Stimulated activated CD8-positive, alpha-beta memory T cell treated with anti-CD3 and anti-CD28 coated beads, Interleukin-12 subunit alpha, Interleukin-12 subunit beta, amount 100 ng/mL, for 1 hour (primary cell): ENCODE measurements around the gene IPO13.
A peak's percentile ranks its signal among the peaks of the same experiment; 100 is the strongest.

Experiments used
- DNase-seq: peaks from one replicate; pipeline ENCODE4 v3.0.0-alpha.2; 2020; ENCODE audit warnings: low read depth

Gene IPO13

DNA sequence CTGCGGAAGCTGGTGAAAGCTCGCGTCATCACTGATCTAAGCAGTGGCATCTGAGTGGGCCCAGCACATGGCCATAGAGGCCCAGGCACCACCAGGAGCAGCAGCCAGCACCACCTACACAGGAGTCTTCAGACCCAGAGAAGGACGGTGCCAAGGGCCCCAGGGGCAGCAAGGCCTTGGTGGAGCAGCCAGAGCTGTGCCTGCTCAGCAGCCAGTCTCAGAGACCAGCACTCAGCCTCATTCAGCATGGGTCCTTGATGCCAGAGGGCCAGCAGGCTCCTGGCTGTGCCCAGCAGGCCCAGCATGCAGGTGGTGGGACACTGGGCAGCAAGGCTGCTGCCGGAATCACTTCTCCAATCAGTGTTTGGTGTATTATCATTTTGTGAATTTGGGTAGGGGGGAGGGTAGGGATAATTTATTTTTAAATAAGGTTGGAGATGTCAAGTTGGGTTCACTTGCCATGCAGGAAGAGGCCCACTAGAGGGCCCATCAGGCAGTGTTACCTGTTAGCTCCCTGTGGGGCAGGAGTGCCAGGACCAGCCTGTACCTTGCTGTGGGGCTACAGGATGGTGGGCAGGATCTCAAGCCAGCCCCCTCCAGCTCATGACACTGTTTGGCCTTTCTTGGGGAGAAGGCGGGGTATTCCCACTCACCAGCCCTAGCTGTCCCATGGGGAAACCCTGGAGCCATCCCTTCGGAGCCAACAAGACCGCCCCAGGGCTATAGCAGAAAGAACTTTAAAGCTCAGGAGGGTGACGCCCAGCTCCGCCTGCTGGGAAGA lies 16.4 kb upstream of the IPO13 start:
- no peak for DNase-seq

DNA sequence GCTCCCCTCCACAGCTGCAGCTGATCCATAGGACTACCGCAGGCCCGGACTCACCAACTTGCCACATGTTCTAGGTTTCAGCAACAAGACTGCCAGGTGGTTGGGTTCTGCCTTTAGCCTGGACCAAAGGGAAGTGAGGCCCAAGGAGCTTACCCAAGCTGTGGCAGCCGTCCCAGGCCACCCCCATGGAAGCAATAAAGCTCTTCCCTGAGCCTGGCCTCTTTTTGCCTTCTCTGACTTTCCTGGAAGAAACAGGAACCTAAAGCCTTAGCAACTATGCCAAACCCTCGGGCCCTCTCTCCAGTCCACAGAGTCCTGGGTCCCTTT lies 15.8 kb upstream of the IPO13 start:
- DNase-seq: no peak

DNA sequence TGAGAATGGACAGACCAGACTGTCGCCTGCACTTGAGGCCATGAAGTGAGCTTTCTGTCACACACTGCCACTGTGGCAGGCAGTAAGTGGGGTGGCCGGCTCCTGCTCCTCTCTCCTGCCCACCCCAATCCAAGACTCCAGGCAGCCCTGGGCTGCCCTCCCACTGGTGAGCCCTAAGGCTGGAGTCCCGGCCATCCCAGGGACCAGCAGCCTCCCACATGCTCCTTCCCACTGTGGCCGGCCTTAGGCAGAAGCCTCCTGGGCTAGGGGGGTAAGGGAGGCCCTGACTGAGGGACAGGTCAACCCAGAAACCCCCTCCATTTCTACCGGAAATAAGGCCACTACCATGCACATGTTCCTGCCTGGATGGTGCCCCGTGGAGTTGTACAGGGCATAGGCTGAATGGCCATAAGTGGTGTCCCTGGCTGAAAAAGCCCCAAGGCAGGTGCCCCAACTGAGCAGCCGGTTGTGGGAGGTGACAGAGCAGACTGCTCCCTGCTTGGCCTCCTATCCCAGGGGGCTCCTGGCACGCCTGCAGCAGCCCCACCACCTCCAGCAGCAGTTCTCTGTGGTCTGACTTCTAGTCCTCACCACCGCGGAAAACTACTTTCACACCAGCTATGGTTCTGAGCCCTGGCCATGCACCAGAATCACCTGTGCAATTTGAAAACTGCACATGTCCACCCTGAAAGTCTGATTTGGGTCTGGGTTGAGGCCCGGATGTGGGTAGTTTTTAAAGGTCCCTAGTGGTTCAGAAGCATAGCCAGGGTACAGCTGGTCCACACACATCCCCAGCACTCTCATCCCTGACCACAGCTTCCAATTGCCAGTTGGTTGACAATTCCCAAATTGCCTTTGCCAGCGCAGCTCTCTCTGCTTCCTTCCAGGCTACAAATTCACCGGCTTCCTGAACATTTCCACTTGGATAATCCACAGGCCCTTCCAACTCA lies 14.8 kb upstream of the IPO13 start:
- DNase-seq: no peak

DNA sequence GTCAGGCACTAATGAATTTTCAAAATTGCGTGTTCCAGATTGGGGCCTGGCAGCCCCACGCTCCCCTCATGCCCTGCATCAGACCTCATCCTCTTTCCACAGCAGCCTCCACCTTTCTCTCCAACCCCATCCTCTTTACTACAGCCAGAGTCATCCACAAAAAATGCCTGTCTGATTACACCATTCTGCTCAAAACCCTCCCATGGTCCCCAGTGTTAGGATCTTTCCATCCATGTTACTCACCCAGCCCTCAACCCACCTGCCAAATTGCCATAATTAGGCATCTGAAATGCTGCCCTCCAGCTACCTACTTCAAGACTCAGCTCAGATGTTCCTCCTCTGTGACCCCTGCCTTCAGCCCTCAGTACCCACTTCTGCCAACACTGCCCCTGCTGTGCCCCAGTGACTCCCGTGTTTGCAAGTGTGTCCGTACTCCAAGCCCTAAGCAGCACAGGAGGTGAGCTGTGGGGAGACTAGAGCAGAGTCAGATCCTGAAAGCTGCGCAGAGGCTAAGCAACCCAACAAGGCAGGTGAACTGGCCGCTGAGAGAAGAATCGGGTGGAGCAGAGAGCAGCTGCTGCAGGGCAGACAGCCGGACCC lies 13.9 kb upstream of the IPO13 start:
- no peak for DNase-seq

DNA sequence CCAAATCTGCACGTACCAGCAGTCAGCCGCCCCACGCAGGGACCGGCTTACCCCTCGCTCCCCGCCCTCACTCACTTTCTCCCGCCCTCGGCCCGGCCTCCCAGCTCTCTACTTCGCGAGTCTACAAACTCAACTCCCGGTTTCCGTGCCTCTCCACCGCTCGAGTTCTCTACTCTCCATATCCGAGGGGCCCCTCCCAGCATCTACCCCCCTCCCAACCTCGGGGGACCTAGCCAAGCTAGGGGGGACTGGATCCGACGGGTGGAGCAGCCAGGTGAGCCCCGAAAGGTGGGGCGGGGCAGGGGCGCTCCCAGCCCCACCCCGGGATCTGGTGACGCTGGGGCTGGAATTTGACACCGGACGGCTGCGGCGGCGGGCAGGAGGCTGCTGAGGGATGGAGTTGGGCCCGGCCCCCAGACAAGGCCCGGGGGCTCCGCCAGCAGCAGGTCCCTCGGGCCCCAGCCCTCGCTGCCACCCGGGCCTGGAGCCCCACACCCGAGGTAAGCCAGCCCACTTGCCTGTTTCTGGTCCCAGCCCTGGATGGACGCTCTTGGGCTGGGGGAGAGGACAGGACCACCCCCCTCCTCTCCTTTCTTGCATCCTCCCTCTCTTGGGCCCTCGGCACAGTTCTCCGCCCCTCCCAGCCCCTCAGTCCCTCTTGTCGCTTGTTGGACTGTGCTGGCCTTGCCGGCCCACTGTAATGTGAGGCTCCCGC lies 13.2 kb upstream of the IPO13 start, which contains the start of gene ARTN:
Gene ARTN (plus strand): TSS at position 416 of the 715 bp plus-strand sequence. CDS start 1,856 bp downstream, outside the sequence.
- no peak for DNase-seq

DNA sequence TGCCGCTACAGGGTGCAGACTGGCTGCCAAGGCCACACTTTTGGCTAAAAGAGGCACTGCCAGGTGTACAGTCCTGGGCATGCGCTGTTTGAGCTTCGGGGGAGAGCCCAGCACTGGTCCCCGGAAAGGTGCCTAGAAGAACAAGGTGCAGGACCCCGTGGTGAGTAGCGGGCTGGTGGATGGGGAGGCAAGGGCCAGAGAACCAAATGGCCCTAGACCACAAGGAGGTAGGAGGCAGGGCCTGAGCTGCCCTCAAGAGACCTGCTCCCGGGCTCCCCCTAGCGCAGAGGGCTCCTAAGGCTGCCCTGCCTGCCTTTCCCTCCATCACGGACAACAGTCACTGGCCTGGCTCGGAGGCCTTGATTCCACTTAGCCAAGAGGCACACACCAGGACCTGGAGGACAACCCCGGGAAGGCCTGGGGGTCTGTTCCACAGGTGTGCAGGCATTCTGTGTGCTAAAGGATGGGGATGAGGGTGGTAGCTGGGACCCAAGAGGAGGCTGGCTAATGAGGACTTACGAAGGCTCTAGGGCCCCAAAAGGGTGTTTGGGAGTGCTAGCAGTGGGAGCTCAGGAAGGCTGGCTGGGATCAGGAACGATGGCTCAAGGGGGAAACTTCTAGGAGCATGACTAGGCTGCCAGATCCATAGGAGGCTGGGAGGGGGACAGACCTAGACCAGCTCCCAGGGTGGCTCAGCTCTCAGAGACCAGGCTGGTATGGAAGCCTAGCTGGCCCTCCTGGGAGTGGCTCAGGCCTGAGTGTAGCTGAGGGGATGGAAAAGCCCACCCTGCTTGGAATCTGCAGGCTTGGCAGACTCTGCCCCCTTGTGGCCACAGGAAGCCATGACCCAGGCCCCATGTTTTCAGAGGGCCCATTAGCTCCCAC lies 12.4 kb upstream of the IPO13 start:
- peak; percentile 32 for DNase-seq

DNA sequence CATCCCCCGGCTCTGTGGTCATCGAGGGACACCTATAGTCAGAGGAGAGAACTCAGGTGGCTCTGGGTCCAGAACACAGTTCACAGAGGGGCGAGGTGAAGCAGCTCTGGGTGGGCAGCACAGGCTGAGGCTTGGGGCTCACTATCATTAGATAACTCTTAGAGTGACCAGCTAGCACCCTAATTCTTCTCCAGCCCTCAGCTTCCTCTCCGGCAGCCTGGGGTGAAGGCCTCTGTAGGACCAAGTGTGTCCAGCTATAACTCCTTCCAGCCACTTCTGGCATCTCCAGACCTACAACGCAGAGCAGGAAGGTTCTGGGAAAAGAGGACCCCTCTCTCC lies 11.8 kb upstream of the IPO13 start:
- DNase-seq: no peak

DNA sequence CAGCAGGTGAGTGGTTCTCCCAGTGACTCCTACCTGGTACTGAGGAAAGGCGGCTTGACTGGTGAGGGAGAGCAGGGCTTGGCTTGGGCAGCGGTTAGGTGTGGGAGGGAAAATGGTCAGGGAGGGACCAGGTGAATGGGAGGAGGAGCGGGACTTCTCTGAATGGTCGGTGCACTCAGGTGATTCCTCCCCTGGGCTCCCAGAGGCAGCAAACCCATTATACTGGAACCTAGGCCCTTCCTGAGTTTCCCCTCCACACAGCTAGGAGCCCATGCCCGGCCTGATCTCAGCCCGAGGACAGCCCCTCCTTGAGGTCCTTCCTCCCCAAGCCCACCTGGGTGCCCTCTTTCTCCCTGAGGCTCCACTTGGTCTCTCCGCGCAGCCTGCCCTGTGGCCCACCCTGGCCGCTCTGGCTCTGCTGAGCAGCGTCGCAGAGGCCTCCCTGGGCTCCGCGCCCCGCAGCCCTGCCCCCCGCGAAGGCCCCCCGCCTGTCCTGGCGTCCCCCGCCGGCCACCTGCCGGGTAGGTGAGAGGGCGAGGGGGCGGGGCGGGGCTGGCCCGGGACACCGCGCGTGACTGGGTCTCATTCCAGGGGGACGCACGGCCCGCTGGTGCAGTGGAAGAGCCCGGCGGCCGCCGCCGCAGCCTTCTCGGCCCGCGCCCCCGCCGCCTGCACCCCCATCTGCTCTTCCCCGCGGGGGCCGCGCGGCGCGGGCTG lies 10.9 kb upstream of the IPO13 start:
- no peak for DNase-seq

DNA sequence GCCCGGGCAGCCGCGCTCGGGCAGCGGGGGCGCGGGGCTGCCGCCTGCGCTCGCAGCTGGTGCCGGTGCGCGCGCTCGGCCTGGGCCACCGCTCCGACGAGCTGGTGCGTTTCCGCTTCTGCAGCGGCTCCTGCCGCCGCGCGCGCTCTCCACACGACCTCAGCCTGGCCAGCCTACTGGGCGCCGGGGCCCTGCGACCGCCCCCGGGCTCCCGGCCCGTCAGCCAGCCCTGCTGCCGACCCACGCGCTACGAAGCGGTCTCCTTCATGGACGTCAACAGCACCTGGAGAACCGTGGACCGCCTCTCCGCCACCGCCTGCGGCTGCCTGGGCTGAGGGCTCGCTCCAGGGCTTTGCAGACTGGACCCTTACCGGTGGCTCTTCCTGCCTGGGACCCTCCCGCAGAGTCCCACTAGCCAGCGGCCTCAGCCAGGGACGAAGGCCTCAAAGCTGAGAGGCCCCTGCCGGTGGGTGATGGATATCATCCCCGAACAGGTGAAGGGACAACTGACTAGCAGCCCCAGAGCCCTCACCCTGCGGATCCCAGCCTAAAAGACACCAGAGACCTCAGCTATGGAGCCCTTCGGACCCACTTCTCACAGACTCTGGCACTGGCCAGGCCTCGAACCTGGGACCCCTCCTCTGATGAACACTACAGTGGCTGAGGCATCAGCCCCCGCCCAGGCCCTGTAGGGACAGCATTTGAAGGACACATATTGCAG lies 10.2 kb upstream of the IPO13 start:
- DNase-seq: no peak

DNA sequence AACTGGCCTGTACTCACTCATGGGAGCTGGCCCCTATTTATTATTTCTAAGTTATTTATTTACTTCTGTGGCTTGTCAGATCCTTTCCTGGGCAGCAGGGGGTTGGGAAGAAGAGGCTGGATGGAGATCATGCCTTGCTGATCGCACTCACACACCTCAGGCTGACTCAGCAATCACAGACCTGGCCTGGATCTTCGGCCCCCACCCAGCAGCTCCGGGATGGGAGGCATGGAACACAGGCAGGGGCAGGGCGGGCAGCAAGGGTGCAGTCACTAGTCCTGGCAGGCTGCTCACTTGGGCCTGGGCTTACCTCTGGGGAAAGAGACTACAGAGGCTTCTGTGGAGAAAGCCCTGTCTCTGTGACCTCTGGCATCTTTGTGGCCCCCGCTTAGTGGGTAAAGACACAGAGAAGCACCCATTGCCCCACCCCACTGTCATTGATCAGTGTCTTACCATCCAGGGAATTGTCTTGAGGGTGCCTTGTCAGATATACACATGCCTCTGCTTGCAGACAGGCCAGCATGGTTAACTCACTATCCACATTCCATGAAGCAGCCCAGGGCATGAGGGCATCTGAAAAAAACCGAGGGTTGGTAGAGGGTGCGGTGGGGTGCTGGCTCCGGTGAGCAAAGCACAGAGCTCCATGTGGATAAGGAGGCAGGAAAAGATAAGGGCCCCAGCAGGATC lies 9.4 kb upstream of the IPO13 start:
- DNase-seq: no peak

DNA sequence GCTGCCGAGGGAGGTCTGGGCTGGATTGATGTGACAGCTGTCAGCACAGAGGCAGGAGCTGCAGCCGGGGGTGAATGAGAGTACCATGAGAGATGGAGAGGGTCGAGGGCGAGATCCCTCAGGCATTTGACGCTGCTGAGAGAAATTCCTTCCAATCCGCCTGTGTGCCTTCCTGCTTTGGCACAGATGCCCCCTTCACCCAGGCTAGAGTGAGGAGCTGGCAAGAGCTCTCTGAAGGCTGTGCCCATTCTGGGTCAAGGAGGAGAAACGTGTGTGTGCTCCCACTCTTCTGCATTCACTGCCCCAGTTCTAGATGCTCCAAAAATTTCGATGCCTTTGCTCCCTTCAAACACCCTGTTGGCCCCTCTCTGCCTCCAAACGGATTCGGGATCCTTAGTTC lies 8.4 kb upstream of the IPO13 start:
- no peak for DNase-seq

DNA sequence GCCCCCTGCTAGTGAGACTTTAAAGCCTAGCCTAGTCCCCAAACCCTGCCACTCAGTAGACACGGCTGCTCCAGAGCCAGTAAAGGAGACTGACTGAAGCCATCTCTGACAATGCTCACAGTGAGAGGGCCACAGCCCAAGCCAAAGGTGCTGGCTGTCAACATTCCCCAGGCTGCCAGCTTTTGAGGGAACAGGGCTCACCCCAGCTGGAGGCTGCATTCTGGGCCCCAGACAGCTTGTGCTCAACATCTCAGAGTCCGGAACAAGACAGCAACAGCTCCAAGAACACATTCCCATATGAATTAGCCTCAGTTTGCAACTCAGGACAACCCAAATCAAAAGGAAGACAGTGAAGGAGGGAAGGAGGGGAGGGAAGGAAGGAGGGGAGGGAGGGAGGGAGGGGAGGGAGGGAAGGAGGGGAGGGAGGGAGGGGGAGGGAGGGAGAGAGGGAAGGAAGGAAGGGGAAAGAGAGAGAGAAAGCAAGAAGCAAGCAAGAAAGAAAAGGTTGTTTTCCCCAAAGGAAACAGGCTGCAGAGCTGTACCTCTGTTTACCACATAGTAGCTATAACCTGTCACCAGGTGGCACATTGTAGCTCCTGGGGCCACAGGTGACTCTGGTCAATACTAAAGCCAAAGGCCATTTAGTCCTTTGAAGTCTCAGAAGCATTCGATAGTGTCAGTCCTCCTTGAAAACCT lies 7.7 kb upstream of the IPO13 start:
- no peak for DNase-seq

DNA sequence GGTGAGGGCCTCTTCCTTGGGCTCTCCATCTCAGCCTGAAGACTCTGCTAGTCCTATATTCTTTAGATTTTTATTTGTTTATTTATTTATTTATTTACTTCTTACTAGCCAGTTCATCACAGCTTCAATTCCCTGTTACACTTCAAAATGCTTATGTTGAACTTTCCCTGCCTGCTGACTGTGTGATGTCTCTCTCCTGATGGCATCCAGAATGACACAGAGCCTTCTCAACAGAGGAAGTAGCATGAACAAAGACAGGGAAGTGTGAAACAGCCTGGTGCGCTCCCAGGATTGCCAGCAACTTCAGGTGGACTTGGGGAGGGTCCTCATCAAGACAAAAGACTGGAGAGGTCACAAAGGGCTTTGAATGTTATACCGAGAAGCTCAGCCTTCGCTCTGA lies 4.3 kb upstream of the IPO13 start:
- DNase-seq: no peak

DNA sequence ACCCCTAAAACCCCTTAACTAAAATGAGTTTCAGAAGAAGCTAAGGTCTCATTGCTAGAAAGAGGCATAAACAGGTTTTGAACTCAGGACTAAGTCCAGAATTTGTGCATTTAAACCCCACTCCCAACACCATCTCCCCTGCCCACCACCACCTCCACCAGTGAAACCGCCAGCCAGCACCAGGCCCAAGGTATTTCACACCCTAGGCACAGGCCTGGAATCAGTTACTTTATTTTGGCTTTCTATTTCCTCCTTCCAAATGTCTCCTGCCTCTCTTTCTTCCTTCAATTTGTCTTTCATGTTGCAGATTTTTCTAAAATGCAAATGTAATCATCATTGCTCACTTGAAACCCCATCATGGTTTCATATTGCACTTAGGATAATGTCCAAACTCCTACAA lies 1.9 kb upstream of the IPO13 start:
- no peak for DNase-seq

DNA sequence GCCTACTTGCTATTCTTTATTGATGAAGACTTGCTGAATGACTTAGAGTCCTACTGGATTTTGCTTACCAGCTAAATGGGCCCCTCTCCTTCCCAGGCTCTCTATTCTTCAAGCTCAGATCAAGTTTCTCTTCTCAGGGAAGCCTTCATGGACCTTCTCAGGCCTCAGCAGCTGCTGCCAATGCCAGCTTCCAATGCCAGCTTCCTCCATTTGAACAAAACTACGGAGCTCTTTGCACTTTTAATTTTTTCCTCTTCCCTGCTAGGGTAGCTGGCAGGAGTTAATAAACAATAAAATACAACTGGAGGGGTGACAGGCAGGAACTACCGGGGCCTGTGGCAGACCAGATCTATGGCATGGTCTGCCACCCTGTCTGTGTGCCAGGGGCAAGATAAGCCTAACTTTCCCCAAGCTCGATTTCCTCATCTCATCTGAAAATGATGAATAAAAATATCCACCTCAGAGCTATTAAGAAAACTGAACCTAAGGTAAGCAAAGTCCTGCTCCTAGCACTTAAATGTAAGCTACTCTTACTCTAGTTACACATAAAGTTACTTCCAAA lies 995 bp upstream of the IPO13 start:
- DNase-seq: no peak

DNA sequence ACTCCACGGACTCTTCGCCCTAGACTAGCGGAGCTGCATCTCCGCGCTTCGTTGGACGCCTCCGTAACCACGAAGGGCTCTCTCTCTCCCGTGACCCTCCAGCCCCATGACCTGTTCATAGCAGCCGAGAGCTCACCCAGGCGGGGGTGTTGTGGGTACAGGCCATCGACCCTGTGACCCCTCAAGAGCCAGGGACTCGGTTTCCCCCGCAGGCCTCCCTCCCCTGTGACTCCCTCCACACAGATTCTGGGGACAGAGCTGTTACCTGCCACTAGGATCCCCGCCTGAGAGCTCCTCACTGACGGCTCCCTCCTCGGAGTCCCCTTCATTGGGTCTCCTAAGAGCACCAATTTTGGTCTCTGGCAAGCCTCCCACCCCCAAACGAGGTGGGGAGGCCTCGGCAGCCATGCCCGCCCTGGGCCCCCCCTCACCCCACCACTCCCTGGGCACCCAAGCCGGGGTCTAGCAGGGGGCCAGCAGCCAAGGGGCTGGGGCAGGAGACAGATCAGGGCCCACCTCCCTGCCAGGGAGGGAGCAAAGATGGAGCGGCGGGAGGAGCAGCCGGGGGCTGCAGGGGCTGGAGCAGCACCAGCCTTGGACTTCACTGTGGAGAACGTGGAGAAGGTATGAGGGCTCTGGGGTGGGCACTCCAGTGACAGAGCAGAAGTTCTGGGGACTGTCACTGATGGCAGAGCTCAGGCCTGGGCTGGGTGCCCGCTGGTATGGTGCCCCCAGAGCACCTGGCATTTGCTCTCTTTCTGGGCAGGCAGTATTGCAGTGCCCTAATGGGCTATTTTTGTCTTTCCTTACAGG lies 517 bp downstream of the IPO13 start:
- DNase-seq: no peak

DNA sequence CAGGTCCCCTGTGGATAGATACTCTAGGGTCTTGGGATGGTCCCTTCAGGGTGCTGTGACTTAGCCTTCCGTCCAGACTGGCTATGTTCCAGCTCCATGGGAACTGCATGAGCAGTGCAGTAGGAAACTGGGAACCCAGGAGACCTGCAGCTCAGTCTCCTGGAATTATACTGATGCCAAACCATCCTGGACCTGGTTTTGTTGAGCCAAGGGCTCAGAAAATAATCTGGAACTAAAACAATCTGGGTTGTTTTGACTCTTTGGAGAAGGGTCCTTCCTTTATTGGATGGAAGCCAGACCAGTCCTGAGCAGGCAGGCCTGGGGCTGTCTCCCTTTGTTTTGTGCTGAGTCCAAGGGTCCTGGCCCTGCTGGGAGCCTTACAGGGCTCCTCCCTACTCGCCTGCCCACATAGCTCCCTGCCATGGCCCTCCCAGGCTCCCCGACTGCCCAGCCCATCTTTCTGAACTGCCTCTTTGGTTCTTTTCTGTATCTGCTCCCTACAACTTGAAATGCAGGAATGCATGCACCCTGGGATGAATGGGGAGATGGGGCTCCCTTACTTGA lies 1.2 kb downstream of the IPO13 start:
- no peak for DNase-seq
